Fibroblast of mammary gland (primary cell): ENCODE measurements around the gene AKR1B1.

Source experiments
- DNase-seq: peaks from one replicate; pipeline ENCODE4 v3.0.0-alpha.2; 2010; ENCODE audit warnings: low read depth
- H3K4me3 ChIP-seq: 2 replicates; pipeline ENCODE4 v1.5.1; 2011; ENCODE audit warnings: low read depth, mild to moderate bottlenecking, low read length, moderate library complexity; ENCODE audit not compliant: control insufficient read depth
- TF ChIP-seq, protein P1 (sequence below): conservative IDR thresholded peaks from 2 replicates; pipeline ENCODE4 v1.5.1; 2011; ENCODE audit warnings: low read depth, low read length, inconsistent platforms; ENCODE audit not compliant: control insufficient read depth, insufficient read depth

AKR1B1 gene

DNA sequence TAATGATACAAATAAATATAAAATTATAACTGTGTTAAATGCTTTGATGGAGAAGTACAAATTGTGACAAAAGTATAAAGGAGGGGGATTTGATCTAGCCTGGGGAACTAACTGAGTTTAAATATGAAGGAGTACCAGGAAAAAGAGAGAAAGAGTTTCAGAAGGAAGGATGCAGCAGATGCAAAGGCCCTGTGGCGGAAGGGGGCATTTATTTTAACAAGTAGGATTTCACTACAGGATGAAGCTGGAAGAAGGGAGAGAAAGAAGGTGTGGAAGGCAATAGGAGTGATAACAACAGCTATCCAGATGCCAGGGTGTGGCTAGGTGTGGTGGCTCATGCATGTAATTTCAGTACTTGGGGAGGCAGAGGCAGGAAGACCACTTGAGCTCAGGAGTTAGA is 55.8 kb downstream of the AKR1B1 start:
- TF ChIP-seq, protein P1, sequence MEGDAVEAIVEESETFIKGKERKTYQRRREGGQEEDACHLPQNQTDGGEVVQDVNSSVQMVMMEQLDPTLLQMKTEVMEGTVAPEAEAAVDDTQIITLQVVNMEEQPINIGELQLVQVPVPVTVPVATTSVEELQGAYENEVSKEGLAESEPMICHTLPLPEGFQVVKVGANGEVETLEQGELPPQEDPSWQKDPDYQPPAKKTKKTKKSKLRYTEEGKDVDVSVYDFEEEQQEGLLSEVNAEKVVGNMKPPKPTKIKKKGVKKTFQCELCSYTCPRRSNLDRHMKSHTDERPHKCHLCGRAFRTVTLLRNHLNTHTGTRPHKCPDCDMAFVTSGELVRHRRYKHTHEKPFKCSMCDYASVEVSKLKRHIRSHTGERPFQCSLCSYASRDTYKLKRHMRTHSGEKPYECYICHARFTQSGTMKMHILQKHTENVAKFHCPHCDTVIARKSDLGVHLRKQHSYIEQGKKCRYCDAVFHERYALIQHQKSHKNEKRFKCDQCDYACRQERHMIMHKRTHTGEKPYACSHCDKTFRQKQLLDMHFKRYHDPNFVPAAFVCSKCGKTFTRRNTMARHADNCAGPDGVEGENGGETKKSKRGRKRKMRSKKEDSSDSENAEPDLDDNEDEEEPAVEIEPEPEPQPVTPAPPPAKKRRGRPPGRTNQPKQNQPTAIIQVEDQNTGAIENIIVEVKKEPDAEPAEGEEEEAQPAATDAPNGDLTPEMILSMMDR, result no peak
- DNase-seq, result no peak
- H3K4me3 ChIP-seq, result no peak overlapping the region

DNA sequence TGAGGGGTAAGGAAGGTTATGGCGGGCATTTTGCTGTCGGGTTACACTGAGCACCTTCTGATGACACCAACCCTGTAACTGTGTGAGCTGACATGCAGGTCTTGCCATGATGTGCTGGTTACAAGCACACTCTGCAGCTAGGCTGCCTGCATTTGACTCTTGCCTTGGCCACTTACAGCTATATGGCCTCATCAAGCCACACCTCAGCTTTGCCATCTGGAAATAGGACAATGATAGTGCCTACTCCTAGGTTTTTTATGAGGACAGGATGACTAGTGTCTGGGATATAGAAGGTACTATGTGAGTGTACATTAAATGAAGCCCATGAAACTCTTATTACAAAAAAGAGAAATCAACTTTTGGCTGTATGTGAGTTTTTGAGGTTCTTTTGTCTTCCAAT is 58.0 kb downstream of the AKR1B1 start:
- DNase-seq, result no peak
- TF ChIP-seq, protein P1, result no peak
- H3K4me3 ChIP-seq, result no peak overlapping the region

DNA sequence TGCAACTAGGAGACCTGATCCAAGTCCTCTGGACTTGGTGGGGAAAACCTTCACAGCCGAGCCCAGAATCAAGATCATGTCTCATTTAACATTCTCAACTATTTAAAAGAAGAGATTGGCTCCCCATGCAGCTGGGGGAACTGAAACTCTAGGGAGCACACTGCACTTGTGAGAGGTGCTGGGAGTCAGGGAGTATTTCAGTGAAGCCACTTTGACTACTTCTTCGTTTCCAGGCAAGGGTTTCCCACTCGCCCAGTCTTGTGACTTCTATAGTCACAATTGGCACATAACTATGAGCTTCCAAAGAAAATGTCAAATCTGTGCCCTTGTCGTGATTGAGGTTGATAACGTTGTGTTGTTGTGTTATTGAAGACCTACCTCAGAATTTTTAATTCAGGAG is 62.9 kb downstream of the AKR1B1 start:
- no peak overlapping the region for H3K4me3 ChIP-seq
- TF ChIP-seq, protein P1, result no peak
- DNase-seq, result no peak

DNA sequence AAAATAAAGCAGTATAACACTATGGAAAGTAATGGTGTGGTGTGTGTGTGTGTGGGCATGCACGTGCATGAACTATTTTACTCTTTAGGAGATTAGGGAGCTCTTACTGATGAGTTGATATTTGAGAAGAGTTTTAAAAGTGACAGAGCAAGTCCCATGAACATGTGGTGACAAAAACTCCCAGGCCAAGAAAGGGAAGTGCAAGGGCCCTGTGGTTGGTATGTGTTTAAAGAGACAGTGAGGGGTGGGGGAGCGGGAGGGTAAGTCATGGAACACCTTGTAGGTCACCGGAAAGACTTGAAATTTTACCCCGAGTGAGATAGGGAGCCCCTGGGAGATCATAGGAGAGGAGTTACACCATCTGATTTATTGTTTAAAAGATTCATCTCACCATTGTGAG is 63.3 kb downstream of the AKR1B1 start:
- TF ChIP-seq, protein P1, result no peak
- H3K4me3 ChIP-seq, result no peak overlapping the region
- DNase-seq, result no peak

DNA sequence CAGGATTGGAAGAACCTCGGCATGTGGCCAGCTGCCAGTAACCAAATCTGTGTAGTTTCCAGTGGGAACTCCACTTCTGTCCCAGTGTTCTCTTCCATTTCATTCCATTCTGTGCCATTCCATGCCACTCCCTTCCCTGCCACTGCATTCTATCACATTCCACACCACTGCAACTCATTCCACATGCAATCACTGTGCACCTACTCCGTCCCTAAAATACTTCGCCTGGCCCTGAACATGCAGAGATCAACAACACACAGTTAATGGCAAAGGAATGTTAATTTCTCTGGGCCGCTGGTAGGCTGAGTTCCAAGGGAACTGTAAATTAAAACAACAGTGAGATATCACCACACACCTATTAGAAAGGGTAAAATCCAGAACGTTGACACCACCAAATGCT is 64.8 kb downstream of the AKR1B1 start:
- H3K4me3 ChIP-seq, result no peak overlapping the region
- DNase-seq, result no peak

More for the DNA sequence above, 64.8 kb downstream of the AKR1B1 start:
- TF ChIP-seq, protein P1, result no peak
